Stimulated activated CD8-positive, alpha-beta memory T cell treated with anti-CD3 and anti-CD28 coated beads, Interleukin-7, amount 100 ng/mL, for 24 hours (primary cell): Measurements from ENCODE around the gene PRG2.
"Not testable (repeated sequence)": the region's sequence is repeated elsewhere in the genome, so short reads cannot be mapped to it uniquely, and the experiment has no call there.

ENCODE experiments used
- DNase-seq: peaks from one replicate; pipeline ENCODE4 v3.0.0-alpha.2; 2020; ENCODE audit warnings: low read depth

Gene PRG2

GRCh38 chr11:57344826-57345225, 45.6 kb downstream of the PRG2 start:
- no peak for DNase-seq

- no peak for DNase-seq
Measured at GRCh38 chr11:57343825-57344224, 46.6 kb downstream of the PRG2 start.

GRCh38 chr11:57342702-57343101, 47.7 kb downstream of the PRG2 start:
- no peak for DNase-seq

DNA sequence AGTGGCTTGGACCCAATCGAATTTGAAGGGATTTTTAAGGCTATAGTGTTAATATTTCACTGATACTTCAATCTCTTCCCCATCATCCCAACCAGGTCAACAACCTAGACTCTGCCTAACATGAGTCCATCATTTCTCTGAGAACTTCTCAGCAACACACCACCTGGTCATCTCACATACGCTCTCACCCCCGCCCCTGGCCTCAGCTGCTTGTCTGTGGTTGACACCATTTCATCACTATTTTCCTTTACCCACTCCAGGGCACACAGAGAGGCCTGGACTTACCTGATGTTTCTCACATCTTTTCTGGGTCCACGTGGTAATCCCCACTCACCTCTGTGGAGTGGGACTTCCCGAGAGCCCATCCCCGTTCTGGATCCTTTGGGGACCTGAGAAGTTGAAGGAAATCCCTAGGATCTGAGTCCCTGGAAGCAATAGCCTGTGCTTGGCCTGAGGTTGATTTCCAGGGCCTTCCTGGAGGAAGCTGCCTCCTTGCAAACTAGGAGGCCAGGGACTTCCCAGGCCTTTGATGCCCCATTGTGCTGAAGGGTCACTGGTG, 49.1 kb downstream of the PRG2 start:
- no peak for DNase-seq

- DNase-seq, result no peak
Measured at GRCh38 chr11:57340039-57340615, 50.3 kb downstream of the PRG2 start.

DNA sequence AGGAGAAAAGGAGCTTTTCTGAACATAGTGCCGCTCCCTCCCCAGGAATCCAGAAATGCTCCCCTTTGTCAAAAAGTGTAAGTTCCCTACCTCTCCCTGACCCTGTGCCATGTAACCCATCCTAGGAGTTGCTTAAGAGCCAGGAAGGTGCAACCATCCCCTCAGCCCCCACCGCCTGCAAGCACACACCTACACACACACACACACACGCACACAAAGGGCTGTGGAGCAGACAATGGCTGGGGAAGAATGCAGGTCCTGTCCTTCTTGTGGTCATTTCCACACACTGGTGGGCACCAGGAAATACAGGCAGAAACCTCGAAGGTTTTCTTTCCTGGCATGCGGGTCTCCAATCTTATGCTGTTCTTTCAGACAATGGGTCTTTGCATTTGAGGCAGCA, 51.1 kb downstream of the PRG2 start:
- DNase-seq, result no peak

- DNase-seq, result no peak
Measured at GRCh38 chr11:57338142-57338541, 52.3 kb downstream of the PRG2 start, which contains the start of gene P2RX3. Gene P2RX3, plus strand, starts transcription at chr11:57338352. Its CDS starts 199 bp downstream, at chr11:57338551.

GRCh38 chr11:57336856-57337255, 53.6 kb downstream of the PRG2 start:
- not testable (repeated sequence) for DNase-seq
